H1 (cell line): ENCODE results near the gene VPS50. TPM values are rescaled to one million over a fixed set of nuclear protein-coding genes. Genes with fewer than 3 reads are reported as not detected.

ENCODE experiments used
- CEBPB ChIP-seq: IDR thresholded peaks from 2 replicates; pipeline ENCODE4 v1.6.1; 2012; ENCODE audit warnings: low read depth, low read length
- CTBP2 ChIP-seq: IDR thresholded peaks from 2 replicates; pipeline ENCODE4 v1.7.0; 2011; ENCODE audit warnings: borderline replicate concordance, mild to moderate bottlenecking, moderate library complexity, mixed read lengths, low read length; ENCODE audit not compliant: insufficient read depth, insufficient read length
- HDAC2 ChIP-seq, 2 experiments: fragments of 300-600 bp in 1 of 2; sonication (generic) in 1 of 2; IDR thresholded peaks; 2 replicates each; pipeline ENCODE4 v1.6.1; 2011 to 2012; ENCODE audit warnings: low read depth in 2 of 2, low read length in 2 of 2, mild to moderate bottlenecking in 2 of 2, moderate library complexity in 2 of 2, borderline replicate concordance in 1 of 2, inconsistent platforms in 1 of 2
- NANOG ChIP-seq: IDR thresholded peaks from 2 replicates; pipeline ENCODE4 v1.6.1; 2011; ENCODE audit warnings: low read length, low read depth, mild to moderate bottlenecking, inconsistent platforms; ENCODE audit not compliant: insufficient read depth, poor library complexity, severe bottlenecking
- POLR2AphosphoS5 ChIP-seq: IDR thresholded peaks from 2 replicates; pipeline ENCODE4 v1.6.1; 2011; ENCODE audit warnings: low read depth, low read length
- RAD21 ChIP-seq, 2 experiments: IDR thresholded peaks in 1 of 2; conservative IDR thresholded peaks in 1 of 2; 2 replicates each; pipeline ENCODE4 v1.6.1; 2011; ENCODE audit warnings: low read depth in 2 of 2, low read length in 2 of 2, improper control_type of control experiment in 1 of 2, inconsistent platforms in 1 of 2, mild to moderate bottlenecking in 1 of 2, moderate library complexity in 1 of 2
- SP4 ChIP-seq: IDR thresholded peaks from 2 replicates; pipeline ENCODE4 v1.6.1; 2012; ENCODE audit warnings: low read length, inconsistent platforms
- TEAD4 ChIP-seq: IDR thresholded peaks from 2 replicates; pipeline ENCODE4 v1.6.1; 2012; ENCODE audit warnings: low read depth, low read length, inconsistent platforms, mixed read lengths
- YY1 ChIP-seq: IDR thresholded peaks from 2 replicates; pipeline ENCODE4 v1.6.1; 2011; ENCODE audit warnings: low read depth, mild to moderate bottlenecking, low read length
- polyA plus RNA-seq, 7 experiments: library from polyadenylated mRNA; depleted of rRNA in 3 of 7; stranded (reverse) in 5 of 7; unstranded in 2 of 7; fragments of >200 nt in 5 of 7; fragments of 200-250 nt in 2 of 7; gene quantifications; 1 replicate in 5 of 7; 2 replicates in 1 of 7; 4 replicates in 1 of 7; pipeline versions ENCODE4 v1.2.1 to v1.2.3, GENCODE V29; 2011 to 2013; ENCODE audit warnings: missing spikeins in 2 of 7, mixed read lengths in 2 of 7
- total RNA-seq: library from RNA; stranded (reverse); fragmentation: NEBNext Ultra II Directional; extraction: Animal tissue kit (Norgen Biotek cat#: 25700); gene quantifications from 2 replicates; pipeline ENCODE4 v1.2.1, GENCODE V29; 2021
- TF ChIP-seq, protein P1 (sequence below): IDR thresholded peaks from 2 replicates; pipeline ENCODE4 v1.6.1; 2011; ENCODE audit warnings: low read depth, mild to moderate bottlenecking, low read length; ENCODE audit not compliant: insufficient read depth

VPS50 gene
- total and polyA plus RNA-seq, 2 of the 8 experiments (the other 6 are each of a cell fraction or from before 2014, with no cell fraction given), result 3.7 to 9.3 TPM

DNA sequence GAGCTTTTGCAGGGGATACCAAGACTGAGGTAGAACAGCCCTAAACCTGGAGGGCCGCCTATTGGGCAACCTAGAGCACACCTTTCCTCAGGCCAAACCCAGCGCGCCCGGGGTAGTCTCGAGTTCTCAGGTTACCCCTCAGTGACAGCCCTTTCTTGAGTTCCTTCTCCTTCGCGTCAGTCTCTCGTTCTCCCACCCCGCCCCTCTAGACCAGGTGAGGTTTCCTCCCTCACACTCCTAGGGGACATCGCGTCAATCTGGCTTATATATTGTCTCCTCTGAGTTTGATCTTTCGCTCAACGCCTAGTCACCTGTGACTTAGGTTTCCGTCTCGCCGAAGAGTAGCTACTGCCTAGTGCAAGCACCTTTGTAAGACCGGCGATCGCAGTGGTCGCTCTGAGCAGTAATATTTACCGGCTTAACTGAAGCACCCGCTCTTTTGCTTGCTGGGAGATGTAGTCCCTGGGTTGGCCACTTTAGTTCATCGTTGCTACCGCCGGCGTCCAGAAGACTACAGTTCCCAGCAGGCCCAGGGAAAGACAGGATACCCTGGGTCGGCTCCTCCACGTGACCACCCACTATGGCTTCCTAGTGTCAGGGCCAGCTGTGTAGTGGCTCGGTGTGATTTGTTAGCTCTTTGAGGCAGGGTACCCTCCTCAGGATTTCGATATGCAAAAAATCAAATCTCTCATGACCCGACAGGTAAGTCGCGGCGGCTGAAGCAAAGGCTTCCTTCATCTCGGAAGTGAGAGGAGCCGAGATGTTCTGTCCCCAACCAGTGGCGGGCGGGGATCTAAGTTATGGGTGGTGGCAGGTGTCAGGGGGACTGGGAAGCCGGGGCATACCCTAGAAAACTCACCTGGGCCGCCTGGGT is at the start of gene VPS50 (continued):
- peak; percentile 97 for TF ChIP-seq YY1
- TF ChIP-seq SP4, result peak; percentile 94; the same call in 1 of the 2 replicates
- TF ChIP-seq, protein P1, sequence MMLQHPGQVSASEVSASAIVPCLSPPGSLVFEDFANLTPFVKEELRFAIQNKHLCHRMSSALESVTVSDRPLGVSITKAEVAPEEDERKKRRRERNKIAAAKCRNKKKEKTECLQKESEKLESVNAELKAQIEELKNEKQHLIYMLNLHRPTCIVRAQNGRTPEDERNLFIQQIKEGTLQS, result peak; percentile 96
- TF ChIP-seq NANOG, result no peak
- TF ChIP-seq CTBP2, result peak; percentile 60
- peak; percentile 39; the same call in 1 of the 2 replicates for TF ChIP-seq POLR2AphosphoS5
- no peak for TF ChIP-seq TEAD4
- TF ChIP-seq RAD21 (IDR thresholded peaks at IDR 0.05 in 1 of 2, conservative IDR thresholded peaks at IDR 0.05 in 1 of 2; ENCODE audit: low read depth in 2 of 2, low read length in 2 of 2), result peak; percentile 22 to 36; a peak in 3 of 4 replicates
- peak in 1 of 2 experiments; percentile 99; a peak in 3 of 4 replicates for TF ChIP-seq HDAC2 (IDR thresholded peaks at IDR 0.05; ENCODE audit: borderline replicate concordance in 1 of 2, low read depth in 2 of 2, low read length in 2 of 2)
- peak; percentile 93 for TF ChIP-seq CEBPB
